GM18951 (cell line): ENCODE measurements around the gene CLEC18B.
"Not testable (repeated sequence)": the region's sequence is repeated elsewhere in the genome, so short reads cannot be mapped to it uniquely, and the experiment has no call there.

Source experiments
- in situ Hi-C: fragments of 300-500 bp; cut with MboI; formaldehyde crosslinking; loops from one replicate; pipeline ENCODE4 v1.12.0; 2022; ENCODE audit warnings: low sequenced_read_pairs, mixed read lengths, inconsistent platforms; ENCODE audit not compliant: unreplicated experiment

CLEC18B gene

DNA sequence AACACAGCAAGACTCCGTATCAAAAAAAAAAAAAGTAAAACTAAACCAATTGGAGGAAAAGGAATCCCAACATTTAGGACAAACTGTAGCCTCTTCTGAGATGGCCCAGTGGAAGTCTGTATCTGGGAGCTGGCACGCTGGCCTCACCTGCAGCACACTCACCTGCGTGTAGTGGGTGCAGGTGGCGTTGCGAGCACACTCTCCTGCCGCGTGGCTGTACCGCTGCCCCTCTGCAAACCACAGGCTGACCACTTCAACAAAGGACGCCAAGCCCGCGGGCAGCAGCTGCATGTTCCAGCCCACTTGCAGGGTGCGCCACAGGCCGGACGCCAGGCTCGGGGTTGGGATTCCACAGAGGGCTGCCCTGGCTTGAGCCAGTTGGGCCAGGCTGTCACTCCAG is 3.4 kb downstream of the CLEC18B start:
- in situ Hi-C loops = not testable (repeated sequence)

DNA sequence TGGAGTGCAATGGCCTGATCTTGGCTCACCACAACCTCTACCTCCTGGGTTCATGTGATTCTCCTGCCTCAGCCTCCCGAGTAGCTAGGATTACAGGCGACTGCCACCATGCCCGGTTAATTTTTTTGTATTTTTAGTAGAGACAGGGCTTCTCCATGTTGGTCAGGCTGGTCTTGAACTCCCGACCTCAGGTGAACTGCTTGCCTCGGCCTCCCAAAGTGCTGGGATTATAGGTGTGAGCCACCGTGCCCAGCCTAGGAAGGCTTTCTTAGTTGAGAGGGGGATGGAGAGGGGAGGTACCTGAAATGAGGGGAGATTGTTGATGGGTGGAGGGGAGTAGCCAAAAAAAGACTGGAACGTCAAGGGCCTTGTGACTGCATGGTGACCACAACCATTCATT is 7.4 kb downstream of the CLEC18B start:
- in situ Hi-C loops = not testable (repeated sequence)

GRCh38 chr16:74413485-74413884 is 7.8 kb downstream of the CLEC18B start:
- in situ Hi-C loops = not testable (repeated sequence)

DNA sequence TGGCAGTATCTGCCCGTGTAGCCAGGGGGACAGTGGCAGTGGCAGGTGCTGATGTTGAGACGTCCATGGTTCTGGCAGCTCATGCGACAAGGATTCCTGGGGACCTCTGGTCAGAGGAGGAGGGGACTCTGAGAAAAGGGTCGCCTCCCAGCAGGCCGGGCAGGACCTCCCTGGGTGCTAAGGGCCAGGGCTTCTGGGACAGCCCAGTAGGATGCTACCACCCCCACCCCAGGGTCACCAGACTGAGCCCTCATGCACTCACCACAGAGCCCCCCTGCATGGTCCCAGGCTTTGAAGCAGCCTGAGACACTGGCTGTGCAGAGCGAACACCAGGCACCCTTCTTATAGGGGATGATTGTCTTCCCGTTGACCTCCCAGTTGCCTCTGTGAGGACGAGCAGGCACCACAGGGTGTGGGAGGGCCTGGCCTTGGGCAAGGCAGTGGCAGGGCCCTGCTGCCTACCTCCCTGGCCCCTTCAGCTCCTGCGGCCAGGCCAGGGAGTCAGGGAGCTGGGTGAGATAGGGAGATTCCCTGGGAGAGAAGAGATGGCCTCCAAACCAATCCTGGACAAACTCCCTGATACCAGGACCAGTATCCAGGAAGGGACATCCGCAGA is 8.4 kb downstream of the CLEC18B start:
- in situ Hi-C loops = not testable (repeated sequence)

DNA sequence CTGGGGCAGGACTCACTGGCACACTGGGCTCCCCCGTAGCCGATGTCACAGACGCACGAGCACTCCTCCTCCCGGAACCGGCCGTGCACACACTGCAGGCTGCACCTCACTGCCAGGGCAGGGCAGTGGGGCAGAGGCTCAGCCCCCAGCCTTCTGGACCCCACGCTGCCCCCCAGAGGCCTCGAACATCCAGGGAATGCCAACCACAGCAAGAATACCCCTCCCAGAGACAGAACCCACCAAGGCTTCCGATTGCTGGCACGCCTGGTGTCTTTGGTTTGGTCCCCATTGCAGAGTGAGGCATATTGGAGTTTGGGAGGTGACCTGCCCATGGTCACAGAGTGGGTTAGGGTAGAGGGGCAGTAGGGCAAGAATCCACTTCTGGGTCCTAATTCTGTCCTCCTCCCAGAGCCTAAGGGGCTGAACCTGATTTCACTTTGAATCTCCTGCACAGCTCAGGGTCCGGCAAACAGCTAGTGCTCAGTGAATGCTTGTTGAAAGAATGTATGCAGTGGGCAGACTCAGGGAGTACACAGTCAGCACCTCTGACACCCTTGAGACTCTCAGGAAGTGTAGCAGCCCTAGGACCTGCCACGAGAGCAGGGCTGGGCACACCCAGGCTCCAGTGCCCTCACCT is 9.0 kb downstream of the CLEC18B start:
- in situ Hi-C loops = not testable (repeated sequence)

DNA sequence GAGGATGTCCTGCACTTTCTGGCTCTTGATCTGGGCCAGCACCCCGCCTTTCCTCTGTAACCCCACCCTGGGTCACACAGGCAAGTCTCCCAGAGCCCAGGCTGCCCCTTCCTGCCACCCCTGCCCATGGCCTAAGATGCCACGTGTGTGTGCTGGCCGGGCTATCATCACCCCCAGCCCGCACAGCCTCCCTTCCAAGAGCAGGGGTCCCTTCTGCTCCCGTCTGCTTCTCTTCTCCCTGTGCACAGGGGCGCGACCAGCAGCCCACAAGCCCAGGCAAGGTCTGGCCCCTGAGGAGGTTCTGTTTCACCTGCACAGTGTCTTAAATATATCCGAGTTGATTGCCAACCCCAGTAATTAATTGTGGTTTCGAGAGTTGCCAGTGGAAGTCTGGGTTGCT is 10.3 kb downstream of the CLEC18B start:
- in situ Hi-C loops = not testable (repeated sequence)

GRCh38 chr16:74410057-74410957 is 11.0 kb downstream of the CLEC18B start:
- in situ Hi-C loops = not testable (repeated sequence)

DNA sequence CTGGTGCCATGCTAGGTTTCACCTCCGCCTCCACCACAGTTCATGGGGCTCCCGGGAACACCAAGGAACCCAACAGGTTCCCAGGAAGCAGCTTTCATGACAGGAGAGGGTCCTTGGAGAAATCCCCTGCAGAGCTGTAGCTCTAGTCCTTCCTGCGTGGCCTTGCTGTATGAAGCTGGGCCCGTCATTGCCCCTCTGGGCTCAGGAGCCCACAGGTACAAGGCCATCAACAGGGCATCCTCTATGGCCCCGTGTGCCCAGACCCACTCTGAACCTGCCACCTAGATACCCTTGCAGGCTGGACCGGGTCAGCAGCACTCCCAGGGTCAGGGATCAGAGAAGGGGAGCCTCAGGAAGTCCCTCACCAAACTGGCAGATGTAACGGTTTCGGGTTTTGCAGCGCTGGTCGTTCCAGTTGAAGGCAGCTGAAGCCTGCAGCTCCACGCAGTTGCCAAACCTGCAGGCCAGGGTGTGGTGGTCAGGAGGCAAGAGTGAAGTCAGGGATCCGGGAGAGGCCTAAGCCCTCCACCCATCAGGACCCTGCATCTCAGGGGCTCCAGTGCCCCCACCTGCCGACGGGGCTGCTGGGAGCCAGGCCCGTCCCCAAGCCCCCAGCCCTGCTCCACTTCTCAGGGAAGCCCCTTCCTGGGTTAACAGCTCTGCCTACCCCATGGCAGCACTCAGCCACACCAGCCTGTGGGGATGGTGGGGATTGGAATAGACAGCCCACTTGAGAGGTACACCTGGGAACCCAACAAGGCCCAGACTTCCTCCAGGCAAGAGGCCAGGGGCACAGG is 11.9 kb downstream of the CLEC18B start:
- in situ Hi-C loops = not testable (repeated sequence)

- in situ Hi-C loops = not testable (repeated sequence)
These were observed 13.9 kb downstream of the CLEC18B start for GRCh38 chr16:74407362-74407705.

DNA sequence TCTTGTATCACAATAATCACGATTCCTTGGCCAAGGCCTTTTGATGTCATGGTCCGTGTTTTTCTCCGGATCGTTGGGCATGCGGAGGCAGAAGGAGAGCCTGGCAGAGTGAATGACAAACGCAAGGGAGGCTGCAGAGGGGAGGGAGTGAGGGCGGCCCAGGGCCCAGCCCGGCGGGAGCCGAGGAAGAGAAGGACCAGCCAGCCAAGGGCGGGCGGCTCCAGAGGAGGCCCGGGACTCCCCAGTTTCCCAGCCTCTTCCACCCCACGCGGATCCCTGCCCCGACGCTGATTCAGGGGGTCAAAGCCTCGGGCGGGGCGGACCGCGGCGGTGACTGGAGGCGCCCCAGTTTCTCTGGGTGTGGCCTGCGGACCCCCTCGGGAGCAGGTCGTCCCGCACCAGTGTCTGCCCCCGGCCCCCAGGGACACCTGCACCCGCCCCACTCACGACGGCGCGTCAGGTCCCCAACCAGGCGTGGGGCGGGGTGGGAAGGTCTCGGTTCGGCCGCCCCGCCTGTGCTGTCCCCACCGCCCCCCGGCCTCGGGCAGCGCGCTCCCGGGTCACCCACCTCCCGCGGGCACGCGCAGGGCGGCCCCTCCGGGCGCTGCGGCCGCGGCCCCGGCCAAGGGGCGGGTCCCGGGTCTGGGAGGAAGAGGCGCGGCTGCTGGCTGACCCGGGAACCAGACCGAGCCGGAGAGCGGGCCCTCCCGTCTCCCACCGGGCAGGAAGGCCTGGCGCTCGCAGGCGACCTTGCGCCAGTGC is 14.5 kb downstream of the CLEC18B start:
- in situ Hi-C loops = not testable (repeated sequence)

DNA sequence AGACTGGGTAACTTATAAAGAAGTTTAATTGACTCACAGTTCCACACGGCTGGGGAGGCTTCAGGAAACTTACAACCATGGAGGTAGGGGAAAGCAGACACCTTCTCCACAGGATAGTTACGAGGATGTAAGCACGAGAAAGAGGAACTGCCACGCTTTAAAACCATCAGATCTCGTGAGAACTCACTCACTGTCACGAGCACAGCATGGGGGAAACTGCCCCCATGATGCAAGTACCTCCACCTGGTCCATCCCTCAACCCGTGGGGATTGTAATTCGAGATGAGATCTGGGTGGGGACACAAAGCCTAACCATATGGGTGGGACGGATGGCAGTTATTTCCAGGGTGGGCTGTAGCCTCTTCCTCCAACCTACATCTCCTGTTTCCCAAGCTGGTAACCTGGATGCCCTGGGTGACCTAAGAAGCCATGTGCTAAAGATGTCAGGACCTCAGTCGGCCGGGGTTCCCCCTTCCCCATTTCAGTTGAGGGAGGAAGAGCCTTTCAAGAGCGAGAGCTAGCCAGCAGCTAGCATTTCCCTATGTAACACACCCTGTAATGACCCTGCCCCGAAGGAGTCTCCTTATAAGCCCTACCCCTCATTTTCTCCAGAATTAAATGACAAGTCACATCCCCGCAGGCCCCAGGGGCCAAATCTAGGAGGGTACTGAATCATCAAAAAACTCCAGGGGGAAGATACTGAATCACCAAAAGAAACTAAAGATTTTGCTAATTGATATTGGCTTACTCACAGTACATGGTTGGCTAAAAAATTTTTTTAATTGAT is 16.9 kb downstream of the CLEC18B start:
- in situ Hi-C loops = not testable (repeated sequence)

- in situ Hi-C loops = not testable (repeated sequence)
These were observed 21.0 kb downstream of the CLEC18B start for GRCh38 chr16:74400238-74400637.

- in situ Hi-C loops = not testable (repeated sequence)
These were observed 22.9 kb downstream of the CLEC18B start for GRCh38 chr16:74398212-74398895.

DNA sequence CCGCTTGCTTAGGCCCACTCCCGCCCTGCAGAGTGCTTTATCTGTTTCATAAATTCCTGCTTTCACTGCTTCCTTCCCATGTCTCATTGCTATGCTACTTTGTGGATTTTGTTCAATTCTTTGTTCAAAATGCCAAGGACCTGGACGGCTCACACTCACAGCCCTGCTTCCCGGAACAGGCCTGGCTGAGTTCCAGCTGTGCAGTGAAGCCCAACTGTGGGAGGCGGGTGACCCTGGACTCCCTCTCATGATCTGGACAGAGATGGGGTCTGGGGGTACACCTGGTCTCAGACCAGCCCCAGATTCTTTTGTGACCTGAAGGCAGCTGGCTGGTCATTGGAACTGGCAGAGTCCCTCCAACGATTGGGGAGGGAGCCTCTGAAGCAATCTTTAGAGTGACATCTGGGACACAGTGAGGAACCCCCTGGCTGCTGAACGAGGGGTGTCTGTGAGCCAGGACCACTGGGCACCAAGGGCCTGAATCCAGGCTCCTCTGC is 24.7 kb downstream of the CLEC18B start:
- in situ Hi-C loops = not testable (repeated sequence)

GRCh38 chr16:74394604-74395003 is 26.7 kb downstream of the CLEC18B start:
- in situ Hi-C loops = not testable (repeated sequence)

DNA sequence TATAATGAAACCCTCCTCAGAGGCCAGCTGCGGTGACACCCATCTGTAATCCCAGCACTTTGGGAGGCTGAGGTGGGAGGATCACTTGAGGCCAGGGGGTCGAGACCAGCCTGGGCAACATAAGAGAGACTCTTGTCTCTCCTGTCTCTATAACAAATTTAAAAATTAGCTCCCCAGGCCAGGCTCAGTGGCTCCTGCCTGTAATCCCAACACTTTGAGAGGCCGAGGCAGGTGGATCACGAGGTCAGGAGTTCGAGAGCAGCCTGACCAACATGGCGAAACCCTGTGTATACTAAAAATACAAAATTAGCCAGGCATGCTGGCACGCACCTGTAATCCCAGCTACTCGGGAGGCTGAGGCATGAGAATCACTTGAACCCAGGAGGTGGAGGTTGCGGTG is 27.1 kb downstream of the CLEC18B start:
- in situ Hi-C loops = not testable (repeated sequence)

GRCh38 chr16:74391454-74392050 is 29.7 kb downstream of the CLEC18B start:
- in situ Hi-C loops = not testable (repeated sequence)
